PC-9 (cell line): ENCODE results near the gene ADAMTS8.

Source experiments
- CTCF ChIP-seq: fragments of 200-600 bp; sonication (generic); conservative IDR thresholded peaks from 2 replicates; pipeline ENCODE4 v1.6.1; 2017; ENCODE audit warnings: mixed run types, antibody characterized with exemption, mild to moderate bottlenecking, moderate library complexity
- EZH2 ChIP-seq: fragments of 200-600 bp; sonication (generic); IDR thresholded peaks from 2 replicates; pipeline ENCODE4 v1.8.0; 2017; ENCODE audit warnings: antibody characterized with exemption, low read depth

- TF ChIP-seq CTCF (no peak), EZH2 (no peak)
Observed at GRCh38 chr11:130441719-130442118, 13.3 kb upstream of the ADAMTS8 start.
